Brain microvascular endothelial cell (primary cell): ENCODE measurements around the gene NCAM2.
A peak's percentile ranks its signal among the peaks of the same experiment; 100 is the strongest.

ENCODE experiments used
- DNase-seq: peaks from one replicate; pipeline ENCODE4 v3.0.0-alpha.2; 2020
- H3K27ac ChIP-seq: fragments of 250-450 bp; sonication (Bioruptor Pico); 2 replicates; pipeline ENCODE4 v1.5.1; 2020; ENCODE audit warnings: mild to moderate bottlenecking, moderate library complexity
- H3K27me3 ChIP-seq: fragments of 250-450 bp; sonication (Bioruptor Pico); replicated peaks from 2 replicates; pipeline ENCODE4 v1.5.1; 2020; ENCODE audit warnings: mild to moderate bottlenecking
- H3K36me3 ChIP-seq: fragments of 250-450 bp; sonication (Bioruptor Pico); replicated peaks from 2 replicates; pipeline ENCODE4 v1.5.1; 2020; ENCODE audit warnings: mild to moderate bottlenecking
- H3K4me3 ChIP-seq: 2 replicates; pipeline ENCODE4 v1.5.1; 2011; ENCODE audit warnings: low read depth, mild to moderate bottlenecking, control low read depth, low read length, moderate library complexity
- CTCF ChIP-seq: IDR thresholded peaks from 2 replicates; pipeline ENCODE4 v1.5.1; 2011; ENCODE audit warnings: low read depth, mild to moderate bottlenecking, moderate library complexity, low read length, control low read depth, inconsistent platforms; ENCODE audit errors: missing control alignments
- in situ Hi-C: cut with HindIII; loops from 2 replicates; pipeline ENCODE4 v1.10.0; 2017; ENCODE audit warnings: low sequenced_read_pairs, low pct_ligation_motif_present

The NCAM2 gene

GRCh38 chr21:21163904-21164303 lies 165.7 kb downstream of the NCAM2 start:
- Histone ChIP-seq H3K36me3 (no peaks in the 10 kb centered on the region), H3K4me3 (no peak overlapping the region), H3K27me3 (no peaks in the 10 kb centered on the region), H3K27ac (no peak overlapping the region)
- peak; percentile 52 for DNase-seq
- in situ Hi-C loops: no loop called here
- peak; percentile 67 for TF ChIP-seq CTCF

- no peak overlapping the region for H3K4me3 ChIP-seq
- no peaks in the 10 kb centered on the region for H3K27me3 ChIP-seq
- in situ Hi-C loops: no loop called here
- no peak for TF ChIP-seq CTCF
- DNase-seq: peak; percentile 85
- peak overlapping the region; percentile 2 for H3K27ac ChIP-seq
- no peaks in the 10 kb centered on the region for H3K36me3 ChIP-seq
Observed at GRCh38 chr21:21165063-21165645, 166.9 kb downstream of the NCAM2 start.

GRCh38 chr21:21174676-21175075 lies 176.5 kb downstream of the NCAM2 start:
- Histone ChIP-seq H3K27me3 (no peaks in the 10 kb centered on the region), H3K36me3 (no peaks in the 10 kb centered on the region), H3K27ac (no peak overlapping the region), H3K4me3 (no peak overlapping the region)
- no peak for TF ChIP-seq CTCF
- DNase-seq: no peak
- in situ Hi-C loops: no loop called here

- no peak overlapping the region for H3K27ac ChIP-seq
- TF ChIP-seq CTCF: no peak
- no peaks in the 10 kb centered on the region for H3K27me3 ChIP-seq
- H3K4me3 ChIP-seq: no peak overlapping the region
- no peak for DNase-seq
- H3K36me3 ChIP-seq: no peaks in the 10 kb centered on the region
- in situ Hi-C loops: no loop called here
Observed at GRCh38 chr21:21175798-21176334, 177.7 kb downstream of the NCAM2 start.

GRCh38 chr21:21177353-21177986 lies 179.3 kb downstream of the NCAM2 start:
- in situ Hi-C loops: no loop called here
- Histone ChIP-seq H3K27ac (no peak overlapping the region), H3K36me3 (no peaks in the 10 kb centered on the region), H3K27me3 (no peaks in the 10 kb centered on the region), H3K4me3 (no peak overlapping the region)
- no peak for DNase-seq
- no peak for TF ChIP-seq CTCF
